HCT116 (cell line): ENCODE data around the gene PPIG. TPM values are rescaled to one million over a fixed set of nuclear protein-coding genes. Genes with fewer than 3 reads are reported as not detected.

Experiments used
- ATAC-seq: fragments of 200-7000 bp; cut with Tn5 transposase; 2 replicates; pipeline ENCODE4 v1.9.1; 2020; ENCODE audit warnings: mild to moderate bottlenecking, moderate library complexity
- BruUV-seq: library from RNA; stranded (reverse); fragments of 400-500 nt; replicated peaks from 2 replicates; lab custom pipeline; 2021; lab: Mats Ljungman, UMichigan
- CTCF ChIA-PET: fragments of 300-600 bp; sonication (Branson Sonifier 250); formaldehyde crosslinking; loops from one replicate; lab custom pipeline; 2021; ENCODE audit warnings: antibody characterized with exemption; lab: Charles Lee
- POLR2A ChIA-PET: fragments of 300-600, 350-600 bp; sonication (Branson Sonifier 250); formaldehyde crosslinking; loops from one replicate; lab custom pipeline; 2021; ENCODE audit warnings: antibody characterized with exemption; lab: Charles Lee
- RAD21 ChIA-PET, 2 experiments: fragments of 300-600 bp; sonication (Branson Sonifier 250); formaldehyde crosslinking; loops; one replicate each; lab custom pipeline; 2023; ENCODE audit warnings: low total read pairs in 2 of 2; ENCODE audit not compliant: uncharacterized antibody in 2 of 2, unreplicated experiment in 2 of 2, low non-redundant PET in 1 of 2; lab: Charles Lee
- DNase-seq: peaks from one replicate; pipeline ENCODE4 v3.0.0-alpha.2; 2010; ENCODE audit warnings: low read depth, low spot score
- H2AFZ ChIP-seq: fragments of 200-600 bp; shearing (Covaris generic), sonication (generic); 2 replicates; pipeline ENCODE4 v1.6.1; 2017; ENCODE audit warnings: low read depth, mixed run types, mixed read lengths, antibody characterized with exemption, low read length; ENCODE audit not compliant: poor library complexity, severe bottlenecking
- H3K27ac ChIP-seq: 2 replicates; pipeline ENCODE4 v1.5.1; 2012; ENCODE audit warnings: low read depth, low read length
- H3K27me3 ChIP-seq: fragments of 200-600 bp; sonication (generic); 2 replicates; pipeline ENCODE4 v1.6.1; 2016; ENCODE audit warnings: mixed run types, low read length, mixed read lengths; ENCODE audit not compliant: insufficient read depth
- H3K36me3 ChIP-seq, 2 experiments: fragments of 200-500 bp in 1 of 2; fragments of 200-600 bp in 1 of 2; sonication (Bioruptor generic) in 1 of 2; sonication (generic) in 1 of 2; 2 replicates each; pipeline versions ENCODE4 v1.5.1 to v1.6.1; 2014 to 2016; ENCODE audit warnings: low read length in 2 of 2, inconsistent platforms in 1 of 2, mixed read lengths in 1 of 2, mixed run types in 1 of 2; ENCODE audit not compliant: insufficient read depth in 2 of 2, control insufficient read depth in 1 of 2
- H3K4me1 ChIP-seq, 2 experiments: fragments of 200-600 bp in 1 of 2; sonication (generic) in 1 of 2; 2 replicates each; pipeline versions ENCODE4 v1.5.1 to v1.6.1; 2012 to 2017; ENCODE audit warnings: low read length in 2 of 2, inconsistent platforms in 1 of 2, mild to moderate bottlenecking in 1 of 2, mixed read lengths in 1 of 2, mixed run types in 1 of 2, moderate library complexity in 1 of 2; ENCODE audit not compliant: insufficient read depth in 2 of 2, control insufficient read depth in 1 of 2
- H3K4me2 ChIP-seq: fragments of 200-600 bp; sonication (generic); 2 replicates; pipeline ENCODE4 v1.6.1; 2017; ENCODE audit warnings: mixed run types, low read length, mixed read lengths
- H3K4me3 ChIP-seq, 2 experiments: fragments of 200-600 bp in 1 of 2; sonication (generic) in 1 of 2; replicated peaks in 1 of 2; 2 replicates each; pipeline ENCODE4 v1.5.1; 2011 to 2016; ENCODE audit warnings: low read length in 2 of 2, control low read depth in 1 of 2, low read depth in 1 of 2, mild to moderate bottlenecking in 1 of 2, mixed read lengths in 1 of 2, mixed run types in 1 of 2
- H3K79me2 ChIP-seq: fragments of 200-600 bp; sonication (generic); 2 replicates; pipeline ENCODE4 v1.6.1; 2017; ENCODE audit warnings: mild to moderate bottlenecking, mixed run types, low read length, moderate library complexity, mixed read lengths; ENCODE audit not compliant: insufficient read depth
- H3K9ac ChIP-seq: fragments of 200-600 bp; sonication (generic); 2 replicates; pipeline ENCODE4 v1.6.1; 2016; ENCODE audit warnings: low read length, mixed read lengths
- H3K9me2 ChIP-seq: fragments of 200-600 bp; sonication (generic), shearing (Covaris generic); 2 replicates; pipeline ENCODE4 v1.6.1; 2017; ENCODE audit warnings: mixed run types, mild to moderate bottlenecking, moderate library complexity; ENCODE audit not compliant: insufficient read depth
- H3K9me3 ChIP-seq, 2 experiments: fragments of 200-500 bp in 1 of 2; fragments of 200-600 bp in 1 of 2; sonication (Bioruptor generic) in 1 of 2; sonication (generic) in 1 of 2; 2 replicates each; pipeline ENCODE4 v1.6.1; 2014 to 2017; ENCODE audit warnings: low read length in 2 of 2, mixed read lengths in 2 of 2, inconsistent platforms in 1 of 2, low read depth in 1 of 2, mild to moderate bottlenecking in 1 of 2, mixed run types in 1 of 2, moderate library complexity in 1 of 2; ENCODE audit not compliant: control insufficient read depth in 1 of 2, insufficient read depth in 1 of 2
- H4K20me1 ChIP-seq: fragments of 200-600 bp; sonication (generic), shearing (Covaris generic); 2 replicates; pipeline ENCODE4 v1.6.1; 2017; ENCODE audit warnings: mixed run types, mild to moderate bottlenecking, moderate library complexity; ENCODE audit not compliant: insufficient read depth
- ELF1 ChIP-seq: IDR thresholded peaks from 2 replicates; pipeline ENCODE4 v1.6.1; 2012; ENCODE audit warnings: low read depth, borderline replicate concordance
- JUND ChIP-seq: IDR thresholded peaks from 2 replicates; pipeline ENCODE4 v1.6.1; 2012
- POLR2AphosphoS5 ChIP-seq: IDR thresholded peaks from 2 replicates; pipeline ENCODE4 v1.6.1; 2011; ENCODE audit warnings: mild to moderate bottlenecking, low read depth, low read length, moderate library complexity
- REST ChIP-seq: IDR thresholded peaks from 2 replicates; pipeline ENCODE4 v1.6.1; 2012; ENCODE audit warnings: low read depth
- ZBTB33 ChIP-seq: IDR thresholded peaks from 2 replicates; pipeline ENCODE4 v1.6.1; 2011; ENCODE audit warnings: mild to moderate bottlenecking, low read length, moderate library complexity; ENCODE audit not compliant: insufficient replicate concordance; ENCODE audit errors: extremely low read depth
- intact Hi-C: fragments of 100-400 bp; cut with micrococcal nuclease; formaldehyde crosslinking; loops from 2 replicates; pipeline ENCODE4 v1.10.0; 2022
- total RNA-seq: library from RNA; stranded (reverse); gene quantifications from one replicate; pipeline ENCODE4 v1.2.1, GENCODE V29; 2021; ENCODE audit not compliant: unreplicated experiment

The PPIG gene
- total RNA-seq, 1 experiment from 2014 or later = 55.3 TPM

GRCh38 chr2:169625781-169626180 is 41.6 kb downstream of the PPIG start (continued):
- no peak for TF ChIP-seq ZBTB33
- TF ChIP-seq, all 23 proteins: peak for 0

GRCh38 chr2:169636440-169637097 is 52.4 kb downstream of the PPIG start:
- no peaks in the 10 kb centered on the region for H3K27me3 ChIP-seq
- ChIA-PET CTCF (no interaction called here), RAD21 (no interaction called here), POLR2A (no interaction called here)
- H3K9me2 ChIP-seq = no peaks in the 10 kb centered on the region
- no peak for TF ChIP-seq ELF1
- TF ChIP-seq REST = no peak
- no peak for TF ChIP-seq JUND
- TF ChIP-seq POLR2AphosphoS5 = no peak
- H3K4me1 ChIP-seq = no peaks in the 10 kb centered on the region
- H3K9me3 ChIP-seq = no peaks in the 10 kb centered on the region
- TSS peak; percentile 77 for BruUV-seq
- peaks cover 28 to 40% of the 10 kb centered on the region in 2 experiments for H3K36me3 ChIP-seq
- H4K20me1 ChIP-seq = no peaks in the 10 kb centered on the region
- no peak for DNase-seq
- ATAC-seq = no peak
- H3K4me3 ChIP-seq = no peak overlapping the region
- H3K79me2 ChIP-seq = 0 out of 2 replicates have a peak, but pooled peaks cover 7% of the 10 kb centered on the region
- intact Hi-C loops = no loop called here
- no peak overlapping the region for H3K9ac ChIP-seq
- no peak overlapping the region for H2AFZ ChIP-seq
- no peak overlapping the region for H3K4me2 ChIP-seq
- H3K27ac ChIP-seq = no peak overlapping the region
